Heart right ventricle (tissue), 16 donors: ENCODE results near the gene DSTYK. TPM values are rescaled to one million over a fixed set of nuclear protein-coding genes. Genes with fewer than 3 reads are reported as not detected.

Experiments used
- ATAC-seq, 8 donors: fragments of 200-7000 bp; cut with Tn5 transposase; one replicate each; pipeline ENCODE4 v1.9.1; 2020; ENCODE audit warnings: mild to moderate bottlenecking in 8 of 8, moderate library complexity in 8 of 8, moderate number of reproducible peaks in 1 of 8
- DNase-seq, 2 donors: peaks; one replicate each; pipeline ENCODE4 v3.0.0-alpha.2; 2020
- H3K27ac ChIP-seq, 10 donors: fragments of 200-600 bp; sonication (generic) in 2 of 10; one replicate each; pipeline versions ENCODE4 v1.5.0 to v1.8.0; 2020 to 2022; ENCODE audit warnings: mild to moderate bottlenecking in 3 of 10
- H3K27me3 ChIP-seq, 7 donors: fragments of 200-600 bp; one replicate each; pipeline ENCODE4 v1.8.0; 2021 to 2022; ENCODE audit warnings: mild to moderate bottlenecking in 2 of 7
- H3K36me3 ChIP-seq, 9 donors: fragments of 200-600 bp; sonication (generic) in 1 of 9; one replicate each; pipeline versions ENCODE4 v1.5.0 to v1.8.0; 2020 to 2022; ENCODE audit warnings: mild to moderate bottlenecking in 2 of 9
- H3K4me1 ChIP-seq, 9 donors: fragments of 200-600 bp; sonication (generic) in 1 of 9; one replicate each; pipeline versions ENCODE4 v1.5.0 to v1.8.0; 2020 to 2022; ENCODE audit warnings: mild to moderate bottlenecking in 4 of 9
- H3K4me3 ChIP-seq, 10 donors: fragments of 200-600 bp; sonication (generic) in 2 of 10; one replicate each; pipeline versions ENCODE4 v1.5.0 to v1.8.0; 2020 to 2022; ENCODE audit warnings: mild to moderate bottlenecking in 7 of 10, moderate library complexity in 2 of 10
- H3K9me3 ChIP-seq, 11 donors: fragments of 200-600 bp in 10 of 11; sonication (generic) in 2 of 11; one replicate each; pipeline versions ENCODE4 v1.5.0 to v1.8.0; 2013 to 2022; ENCODE audit warnings: mild to moderate bottlenecking in 2 of 11, control low read depth in 1 of 11, moderate library complexity in 1 of 11
- WGBS, 2 donors: extraction: QIAGEN DNeasy Blood & Tissue Kit; methylation state at CpG; one replicate each; pipeline ENCODE4 v1.1.7; 2013; ENCODE audit warnings: inconsistent platforms in 1 of 2; 5-methylcytosine and 5-hydroxymethylcytosine counted together
- intact Hi-C, 10 donors: fragments of 100-400 bp; cut with DNase I; formaldehyde crosslinking; loops; one replicate each; pipeline versions ENCODE4 v1.11.1 to v1.14.2; 2022
- polyA plus RNA-seq, 2 donors: library from polyadenylated mRNA; stranded (reverse); fragments of 200-250 nt; gene quantifications; one replicate each; pipeline ENCODE4 v1.2.3, GENCODE V29; 2013
- total RNA-seq, 10 donors: library from RNA; stranded (reverse); fragmentation: NEBNext Ultra II Directional in 3 of 10; extraction: Animal tissue kit (Norgen Biotek cat#: 25700) in 3 of 10; gene quantifications; one replicate each; pipeline versions ENCODE4 v1.2.1 to v1.2.4, GENCODE V29; 2021 to 2023
- TF ChIP-seq, protein P1 (sequence below), 9 donors: fragments of 200-600 bp; sonication (generic) in 2 of 9; IDR thresholded peaks; one replicate each; pipeline versions ENCODE4 v1.5.0 to v1.8.0; 2021 to 2022; ENCODE audit warnings: antibody characterized with exemption in 9 of 9, mild to moderate bottlenecking in 5 of 9, moderate library complexity in 1 of 9
- donor health status: Arrhythmogenic right ventricular cardiomyopathy.
- donor health status: ischemic (EF 13 %, LVEDD 7.1; RV severe dilation, severe dysfunction).
- donor health status: healthy with polysubstance abuse.
- donor health status: DM: no; HTN: yes; CAD: no.
- donor health status: DM: no; HTN: no; CAD: no.
- donor health status: ischemic (EF 25% LVEDD 6.9; RV normal size, moderate dysfunction).
- donor health status: ischemic (EF 25% LVEDD 5.7; RV mildly dilated, moderate dysfunction).
- donor health status: healthy.
- donor health status: DM: yes; HTN: yes; CAD: no.
- donor health status: Ischemic cardiomyopathy.
- donor health status: ischemic (EF 35%, LVEDD 5.7; RV mildly dilated, moderate dysfunction).
- donor health status: nonischemic (EF 11% LVEDD 7.7; RV severe dilation, severe dysfunction).
- donor health status: DM: yes; HTN: yes; CAD: no.
- donor health status: PGD.
- donor health status: ischemic (EF 29% LVEDD 5.4; RV normal size, mild dysfunction).
- donor health status: nonischemic (EF 23%, LVEDD 6.1; RV moderate dilation, normal function).

Gene DSTYK
- total and polyA plus RNA-seq, 12 donors: 2.6 to 9.5 (median 7.6) TPM

DNA sequence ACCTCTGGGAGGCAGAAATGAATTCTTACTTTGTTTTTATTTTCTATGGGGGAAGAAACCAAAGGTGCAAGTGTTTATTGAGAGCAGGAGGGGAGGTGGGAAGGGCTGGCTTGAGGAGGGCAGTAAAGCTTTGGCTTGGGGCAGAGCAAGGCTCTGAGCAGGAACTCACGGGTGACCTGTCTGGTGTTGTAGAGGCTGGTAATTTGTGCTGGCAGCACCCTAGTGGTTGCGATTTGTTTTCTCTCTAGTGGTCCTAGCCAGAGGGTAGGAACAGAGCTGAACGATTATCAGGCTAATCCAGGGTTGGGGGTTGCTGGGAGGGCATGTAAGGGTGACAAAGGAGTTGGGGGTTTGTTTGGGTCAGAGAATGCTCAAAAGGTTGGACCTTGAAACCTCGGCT is 32.9 kb upstream of the DSTYK start:
- Histone ChIP-seq H3K27me3 (no peaks in the 10 kb centered on the region), H3K9me3 (no peaks in the 10 kb centered on the region), H3K4me1 (peaks cover 10 to 32% (median 23%) of the 10 kb centered on the region in 9 donors), H3K36me3 (peaks cover 0 to 11% (median 0%) of the 10 kb centered on the region in 9 donors), H3K4me3 (no peak overlapping the region), H3K27ac (no peak overlapping the region)
- WGBS, 2 donors: 89 to 93% methylated on average over 4 of the region's 4 CpGs
- TF ChIP-seq, protein P1, sequence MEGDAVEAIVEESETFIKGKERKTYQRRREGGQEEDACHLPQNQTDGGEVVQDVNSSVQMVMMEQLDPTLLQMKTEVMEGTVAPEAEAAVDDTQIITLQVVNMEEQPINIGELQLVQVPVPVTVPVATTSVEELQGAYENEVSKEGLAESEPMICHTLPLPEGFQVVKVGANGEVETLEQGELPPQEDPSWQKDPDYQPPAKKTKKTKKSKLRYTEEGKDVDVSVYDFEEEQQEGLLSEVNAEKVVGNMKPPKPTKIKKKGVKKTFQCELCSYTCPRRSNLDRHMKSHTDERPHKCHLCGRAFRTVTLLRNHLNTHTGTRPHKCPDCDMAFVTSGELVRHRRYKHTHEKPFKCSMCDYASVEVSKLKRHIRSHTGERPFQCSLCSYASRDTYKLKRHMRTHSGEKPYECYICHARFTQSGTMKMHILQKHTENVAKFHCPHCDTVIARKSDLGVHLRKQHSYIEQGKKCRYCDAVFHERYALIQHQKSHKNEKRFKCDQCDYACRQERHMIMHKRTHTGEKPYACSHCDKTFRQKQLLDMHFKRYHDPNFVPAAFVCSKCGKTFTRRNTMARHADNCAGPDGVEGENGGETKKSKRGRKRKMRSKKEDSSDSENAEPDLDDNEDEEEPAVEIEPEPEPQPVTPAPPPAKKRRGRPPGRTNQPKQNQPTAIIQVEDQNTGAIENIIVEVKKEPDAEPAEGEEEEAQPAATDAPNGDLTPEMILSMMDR (IDR thresholded peaks at IDR 0.05): no peak
- ATAC-seq (no peak), DNase-seq (no peak)
- intact Hi-C loops: no loop called here

DNA sequence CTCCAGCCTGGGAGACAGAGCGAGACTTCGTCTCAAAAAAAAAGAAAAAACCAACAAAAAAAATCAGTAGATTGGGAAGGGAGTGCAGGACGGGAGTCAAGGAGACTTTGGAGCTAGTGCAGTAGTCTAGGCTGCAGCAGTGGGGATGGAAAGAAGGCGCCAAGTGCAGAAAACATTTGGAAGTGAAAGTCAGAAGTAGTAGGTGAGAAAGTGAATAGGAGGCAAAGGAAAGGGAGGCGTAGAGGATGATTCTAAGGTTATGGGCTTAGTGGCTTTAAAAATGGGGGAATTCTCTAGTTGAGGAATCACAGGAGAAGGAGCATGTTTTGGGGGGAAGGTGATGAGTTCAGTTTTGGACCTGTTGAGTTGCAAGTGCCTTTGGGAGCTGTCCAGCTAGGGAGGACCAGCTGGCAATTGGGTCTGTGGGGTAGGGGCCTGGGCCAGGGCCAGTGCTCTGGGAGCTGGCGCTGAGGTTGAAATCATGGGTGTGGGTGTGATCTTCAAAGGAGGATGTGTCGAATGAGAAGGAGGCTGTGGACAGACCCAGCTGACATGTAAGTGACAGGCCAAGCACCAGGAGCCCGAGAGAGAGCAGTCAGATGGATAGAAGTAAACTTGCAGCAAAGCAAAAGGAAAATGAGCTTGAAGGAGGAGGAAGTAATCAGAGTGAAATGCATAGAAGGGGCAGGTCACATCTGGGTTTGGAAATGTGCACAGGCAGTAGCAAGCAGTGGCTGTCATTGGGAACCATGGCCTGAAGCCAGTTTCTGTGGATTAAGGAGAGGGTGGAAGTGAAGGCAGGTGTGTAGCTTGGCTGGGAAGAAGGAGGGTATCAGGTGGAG is 32.1 kb upstream of the DSTYK start:
- Histone ChIP-seq H3K27me3 (no peaks in the 10 kb centered on the region), H3K4me3 (no peak overlapping the region), H3K36me3 (peaks cover 0 to 11% (median 0%) of the 10 kb centered on the region in 9 donors), H3K27ac (no peak overlapping the region), H3K9me3 (no peaks in the 10 kb centered on the region), H3K4me1 (peaks cover 5 to 24% (median 15%) of the 10 kb centered on the region in 9 donors)
- TF ChIP-seq, protein P1 (IDR thresholded peaks at IDR 0.05): no peak
- DNase-seq (no peak), ATAC-seq (no peak)
- intact Hi-C loops: no loop called here
- WGBS, 2 donors: 93 to 97% methylated on average over 8 of the region's 8 CpGs

DNA sequence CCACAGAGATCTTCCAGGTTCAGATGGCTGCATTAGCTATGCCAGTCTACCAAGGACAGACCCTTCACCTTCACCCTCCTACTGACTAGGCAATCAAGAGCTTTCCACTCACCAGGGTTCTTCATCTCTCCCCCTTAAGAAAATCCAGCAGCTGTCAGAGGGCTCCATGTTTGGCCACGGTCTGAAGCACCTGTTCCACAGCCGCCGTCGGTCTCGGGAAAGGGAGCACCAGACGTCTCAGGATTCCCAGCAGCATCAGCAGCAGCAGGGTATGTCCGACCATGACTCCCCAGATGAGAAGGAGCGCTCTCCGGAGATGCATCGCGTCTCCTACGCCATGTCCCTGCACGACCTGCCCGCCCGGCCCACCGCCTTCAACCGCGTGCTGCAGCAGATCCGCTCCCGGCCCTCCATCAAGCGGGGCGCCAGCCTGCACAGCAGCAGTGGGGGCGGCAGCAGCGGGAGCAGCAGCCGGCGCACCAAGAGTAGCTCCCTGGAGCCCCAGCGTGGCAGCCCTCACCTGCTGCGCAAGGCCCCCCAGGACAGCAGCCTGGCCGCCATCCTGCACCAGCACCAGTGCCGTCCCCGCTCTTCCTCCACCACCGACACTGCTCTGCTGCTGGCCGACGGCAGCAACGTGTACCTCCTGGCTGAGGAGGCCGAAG is 30.0 kb upstream of the DSTYK start:
- WGBS, 2 donors: 96 to 97% methylated on average over 36 of the region's 36 CpGs
- H3K27ac ChIP-seq: no peak overlapping the region
- H3K9me3 ChIP-seq: no peaks in the 10 kb centered on the region
- H3K36me3 ChIP-seq: peaks cover 0 to 11% (median 0%) of the 10 kb centered on the region in 9 donors
- no peak for ATAC-seq
- H3K4me1 ChIP-seq: peaks cover 0 to 14% (median 0%) of the 10 kb centered on the region in 9 donors
- no peaks in the 10 kb centered on the region for H3K27me3 ChIP-seq
- DNase-seq: no peak
- intact Hi-C loops: no loop called here
- TF ChIP-seq, protein P1 (IDR thresholded peaks at IDR 0.05): no peak
- H3K4me3 ChIP-seq: no peak overlapping the region

DNA sequence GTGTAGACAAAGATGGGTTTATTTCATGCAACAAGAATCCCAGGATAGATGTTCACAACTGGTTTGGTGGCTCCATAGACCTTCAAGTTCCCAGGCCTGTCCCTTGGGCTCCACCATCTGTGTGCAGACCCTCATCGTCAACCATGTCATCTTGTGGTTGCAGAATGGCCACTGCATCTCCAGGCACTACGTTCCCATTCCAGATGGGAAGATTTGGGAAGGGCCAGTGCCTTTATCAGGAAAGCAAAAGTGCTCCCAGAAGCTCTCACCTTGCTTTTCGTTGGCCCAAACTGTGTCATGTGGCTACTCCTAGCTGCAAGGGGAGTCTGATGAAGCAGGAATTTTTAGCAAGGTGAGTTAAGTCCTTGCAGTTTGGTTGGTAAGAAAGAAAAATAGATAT is 29.1 kb upstream of the DSTYK start:
- DNase-seq: no peak
- Histone ChIP-seq H3K9me3 (no peaks in the 10 kb centered on the region), H3K4me3 (no peak overlapping the region), H3K27me3 (no peaks in the 10 kb centered on the region), H3K36me3 (peaks cover 0 to 11% (median 0%) of the 10 kb centered on the region in 9 donors), H3K4me1 (peaks cover 0 to 15% (median 7%) of the 10 kb centered on the region in 9 donors), H3K27ac (no peak overlapping the region)
- ATAC-seq: no peak
- WGBS, 2 donors: 91 to 95% methylated on average over 3 of the region's 3 CpGs
- intact Hi-C loops: no loop called here
- TF ChIP-seq, protein P1 (IDR thresholded peaks at IDR 0.05): no peak
